Nephron (organoid): ENCODE measurements around the gene MSI2.
A peak's percentile ranks its signal among the peaks of the same experiment; 100 is the strongest.

Experiments
- H3K27ac Mint-ChIP-seq, 3 experiments: 2 replicates each; pipeline ENCODE4 v1.8.0; 2020; ENCODE audit warnings: mixed read lengths in 3 of 3, mild to moderate bottlenecking in 2 of 3, moderate library complexity in 1 of 3
- H3K27me3 Mint-ChIP-seq: 2 replicates; pipeline ENCODE4 v1.8.0; 2021; ENCODE audit warnings: low read depth, mild to moderate bottlenecking, moderate library complexity, mixed read lengths
- H3K36me3 Mint-ChIP-seq: 2 replicates; pipeline ENCODE4 v1.8.0; 2020; ENCODE audit warnings: low read depth, mixed read lengths
- H3K4me1 Mint-ChIP-seq: 2 replicates; pipeline ENCODE4 v1.8.0; 2020; ENCODE audit warnings: mixed read lengths
- H3K4me3 Mint-ChIP-seq, 3 experiments: 2 replicates each; pipeline ENCODE4 v1.8.0; 2020; ENCODE audit warnings: mild to moderate bottlenecking in 3 of 3, mixed read lengths in 3 of 3, moderate library complexity in 2 of 3
- H3K9me3 Mint-ChIP-seq: 2 replicates; pipeline ENCODE4 v1.8.0; 2020; ENCODE audit warnings: mixed read lengths
- CTCF ChIP-seq, 3 experiments: fragments of 200-600 bp; sonication (generic); IDR thresholded peaks; one replicate each; pipeline ENCODE4 v1.5.0; 2021; ENCODE audit warnings: antibody characterized with exemption in 3 of 3; ENCODE audit not compliant: unreplicated experiment in 3 of 3

Gene MSI2

DNA sequence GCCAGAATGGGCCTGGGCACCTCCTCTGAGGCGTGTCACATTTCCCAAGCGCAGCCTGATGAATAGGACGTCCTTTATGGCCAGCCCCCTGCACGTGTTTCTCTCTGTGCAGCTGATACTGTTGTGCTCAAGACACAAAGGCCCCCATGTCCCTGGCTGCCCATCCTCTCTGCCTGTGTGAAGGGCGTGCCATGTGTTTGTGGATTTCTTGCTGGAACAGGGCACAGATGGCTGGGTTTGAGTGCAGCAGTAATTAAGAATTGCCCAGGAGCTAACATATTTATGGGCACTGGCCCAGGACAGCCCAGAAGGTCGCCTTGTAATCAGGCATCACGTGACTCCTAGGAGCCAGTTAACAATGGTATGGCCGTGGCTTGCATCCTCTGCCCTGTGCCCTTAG is 307.6 kb downstream of the MSI2 start:
- H3K4me1 Mint-ChIP-seq, result peaks cover 37% of the 10 kb centered on the region
- peaks cover 11% of the 10 kb centered on the region for H3K36me3 Mint-ChIP-seq
- H3K4me3 Mint-ChIP-seq, result no peak overlapping the region
- peaks cover 57% of the 10 kb centered on the region for H3K27me3 Mint-ChIP-seq
- H3K27ac Mint-ChIP-seq, result peak overlapping the region in 2 of 3 experiments; percentile 58 to 85
- no peak for TF ChIP-seq CTCF (IDR thresholded peaks at IDR 0.05; ENCODE audit: unreplicated experiment in 3 of 3)
- no peaks in the 10 kb centered on the region for H3K9me3 Mint-ChIP-seq

DNA sequence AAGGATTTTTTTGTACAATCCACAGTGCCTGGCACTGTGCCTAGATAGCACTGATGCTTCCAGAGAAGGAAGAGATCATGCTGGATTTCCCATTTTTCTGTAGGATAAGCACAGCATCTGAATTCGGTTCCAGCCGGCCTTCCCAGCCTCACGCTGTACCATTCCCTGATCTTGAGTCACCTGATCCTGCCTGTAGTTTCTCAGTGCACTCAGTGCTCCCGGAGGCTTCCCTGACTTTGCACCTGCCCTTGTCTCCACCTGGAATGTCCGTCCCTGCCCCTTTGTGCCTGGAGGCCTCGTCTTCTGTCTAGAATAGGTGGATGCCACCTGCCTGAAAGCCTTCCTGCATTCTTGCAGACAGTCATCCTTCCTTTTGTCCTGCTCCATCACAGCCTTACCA is 308.9 kb downstream of the MSI2 start:
- no peak overlapping the region for H3K4me3 Mint-ChIP-seq
- H3K9me3 Mint-ChIP-seq, result no peaks in the 10 kb centered on the region
- peaks cover 53% of the 10 kb centered on the region for H3K27me3 Mint-ChIP-seq
- peaks cover 35% of the 10 kb centered on the region for H3K4me1 Mint-ChIP-seq
- no peak overlapping the region for H3K27ac Mint-ChIP-seq
- H3K36me3 Mint-ChIP-seq, result peaks cover 11% of the 10 kb centered on the region
- TF ChIP-seq CTCF (IDR thresholded peaks at IDR 0.05; ENCODE audit: unreplicated experiment in 3 of 3), result no peak

- TF ChIP-seq CTCF (IDR thresholded peaks at IDR 0.05; ENCODE audit: unreplicated experiment in 3 of 3), result no peak
- Mint-ChIP-seq H3K9me3 (no peaks in the 10 kb centered on the region), H3K4me1 (peaks cover 30% of the 10 kb centered on the region), H3K27me3 (peaks cover 65% of the 10 kb centered on the region), H3K27ac (no peak overlapping the region), H3K4me3 (no peak overlapping the region), H3K36me3 (peaks cover 15% of the 10 kb centered on the region)
These were observed 310.4 kb downstream of the MSI2 start for GRCh38 chr17:57566721-57567120.

DNA sequence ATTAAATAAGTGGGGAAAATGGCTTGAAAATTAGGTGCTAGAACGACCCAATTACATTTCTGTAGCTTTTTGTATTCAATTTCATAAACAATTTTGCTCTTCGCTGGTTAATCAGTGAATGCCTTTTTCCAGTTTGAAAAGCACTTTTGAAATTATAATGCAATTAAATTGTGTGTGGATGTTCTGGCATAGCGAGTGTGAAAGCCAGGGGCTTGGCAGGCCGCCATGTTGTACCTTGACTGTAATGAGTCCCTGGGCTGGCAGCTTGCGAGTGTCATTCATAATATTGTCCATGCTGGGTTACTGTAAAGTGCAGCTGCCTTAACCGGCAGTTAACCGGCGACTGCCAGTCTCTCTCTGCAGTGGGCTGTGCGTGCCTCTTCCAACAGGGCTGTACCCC is 310.9 kb downstream of the MSI2 start:
- Mint-ChIP-seq H3K27ac (no peak overlapping the region), H3K36me3 (peaks cover 15% of the 10 kb centered on the region), H3K4me3 (no peak overlapping the region), H3K9me3 (no peaks in the 10 kb centered on the region), H3K27me3 (peaks cover 68% of the 10 kb centered on the region), H3K4me1 (peaks cover 30% of the 10 kb centered on the region)
- no peak for TF ChIP-seq CTCF (IDR thresholded peaks at IDR 0.05; ENCODE audit: unreplicated experiment in 3 of 3)

DNA sequence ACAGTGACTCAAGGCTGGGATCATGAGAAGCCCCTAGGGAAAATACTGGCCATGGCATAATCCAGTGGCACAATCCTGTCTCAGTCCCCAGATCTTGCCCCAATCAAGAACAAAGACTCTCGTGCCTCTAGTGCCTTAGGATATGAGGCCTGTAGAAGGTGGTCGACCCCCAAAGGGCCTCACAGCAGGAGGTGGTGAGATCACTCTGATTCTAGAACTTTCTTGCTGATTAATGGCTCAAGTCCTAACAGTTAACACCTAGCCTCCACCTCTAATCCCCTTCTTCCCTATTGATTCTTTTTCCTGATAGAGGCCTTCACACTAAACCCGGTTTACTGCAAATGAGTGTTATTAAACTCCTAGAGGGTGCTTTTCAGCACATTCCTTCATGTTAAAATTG is 312.0 kb downstream of the MSI2 start:
- H3K9me3 Mint-ChIP-seq, result no peaks in the 10 kb centered on the region
- H3K4me1 Mint-ChIP-seq, result peaks cover 34% of the 10 kb centered on the region
- TF ChIP-seq CTCF (IDR thresholded peaks at IDR 0.05; ENCODE audit: unreplicated experiment in 3 of 3), result no peak
- H3K27ac Mint-ChIP-seq, result peak overlapping the region in 1 of 3 experiments; percentile 61
- H3K4me3 Mint-ChIP-seq, result no peak overlapping the region
- H3K36me3 Mint-ChIP-seq, result peaks cover 13% of the 10 kb centered on the region
- peaks cover 71% of the 10 kb centered on the region for H3K27me3 Mint-ChIP-seq

DNA sequence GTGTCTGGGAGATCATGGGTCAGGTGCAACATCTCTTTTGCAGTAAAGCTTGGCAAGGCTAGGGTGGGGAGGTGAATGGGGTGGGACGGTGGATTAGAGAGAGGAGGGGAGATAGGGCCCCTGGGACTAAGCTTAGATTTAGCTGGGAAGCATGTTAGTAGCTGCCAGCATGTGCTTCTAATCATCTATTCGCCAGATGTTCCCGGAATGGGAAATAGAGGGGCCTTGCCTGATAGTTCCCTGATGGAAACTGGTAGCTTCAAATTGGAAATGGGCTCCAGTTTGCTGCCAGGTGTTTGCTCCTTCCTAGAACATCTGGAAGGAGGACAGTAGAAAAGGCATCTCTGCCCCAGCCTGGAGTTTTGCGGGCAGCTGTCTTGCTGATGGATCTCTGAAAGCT is 312.7 kb downstream of the MSI2 start:
- peaks cover 72% of the 10 kb centered on the region for H3K27me3 Mint-ChIP-seq
- H3K4me1 Mint-ChIP-seq, result peaks cover 32% of the 10 kb centered on the region
- H3K36me3 Mint-ChIP-seq, result peaks cover 9% of the 10 kb centered on the region
- no peaks in the 10 kb centered on the region for H3K9me3 Mint-ChIP-seq
- H3K4me3 Mint-ChIP-seq, result no peak overlapping the region
- no peak overlapping the region for H3K27ac Mint-ChIP-seq
- no peak for TF ChIP-seq CTCF (IDR thresholded peaks at IDR 0.05; ENCODE audit: unreplicated experiment in 3 of 3)
